Esophagus squamous epithelium (tissue), 4 donors: ENCODE measurements around the gene NECTIN1.

Source experiments
- POLR2A ChIP-seq, 4 donors: fragments of 450-650 bp; IDR thresholded peaks; one replicate each; pipeline ENCODE4 v1.6.1; 2017; ENCODE audit warnings: antibody characterized with exemption in 4 of 4, mild to moderate bottlenecking in 4 of 4, moderate library complexity in 3 of 4
- TF ChIP-seq, protein P1 (sequence below), 6 experiments: fragments of 450-650 bp in 4 of 6; fragments of 200-600 bp in 2 of 6; sonication (generic) in 2 of 6; IDR thresholded peaks; one replicate each; pipeline ENCODE4 v1.5.1; 2016 to 2019; ENCODE audit warnings: antibody characterized with exemption in 6 of 6, mild to moderate bottlenecking in 4 of 6, moderate library complexity in 4 of 6

DNA sequence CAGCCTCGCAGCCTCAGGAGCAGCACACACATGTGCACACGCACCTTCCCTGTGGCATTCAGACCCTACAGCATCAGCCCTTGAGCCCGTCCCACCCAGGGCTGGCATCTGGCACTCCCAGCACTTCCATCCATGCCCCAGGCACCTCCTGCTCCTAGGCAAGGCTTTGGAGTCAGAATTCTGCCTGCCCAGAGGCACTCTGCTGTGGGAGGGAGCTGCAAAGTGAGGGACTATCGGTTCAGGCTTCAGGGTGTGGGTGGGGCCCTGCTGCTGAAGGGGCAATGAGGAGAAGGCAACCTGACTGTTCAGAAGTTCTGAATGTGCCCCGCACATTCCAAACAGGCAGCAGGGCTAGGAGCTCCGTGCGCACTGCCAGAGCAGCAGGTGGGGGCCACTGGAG lies 39.7 kb downstream of the NECTIN1 start:
- TF ChIP-seq, protein P1, sequence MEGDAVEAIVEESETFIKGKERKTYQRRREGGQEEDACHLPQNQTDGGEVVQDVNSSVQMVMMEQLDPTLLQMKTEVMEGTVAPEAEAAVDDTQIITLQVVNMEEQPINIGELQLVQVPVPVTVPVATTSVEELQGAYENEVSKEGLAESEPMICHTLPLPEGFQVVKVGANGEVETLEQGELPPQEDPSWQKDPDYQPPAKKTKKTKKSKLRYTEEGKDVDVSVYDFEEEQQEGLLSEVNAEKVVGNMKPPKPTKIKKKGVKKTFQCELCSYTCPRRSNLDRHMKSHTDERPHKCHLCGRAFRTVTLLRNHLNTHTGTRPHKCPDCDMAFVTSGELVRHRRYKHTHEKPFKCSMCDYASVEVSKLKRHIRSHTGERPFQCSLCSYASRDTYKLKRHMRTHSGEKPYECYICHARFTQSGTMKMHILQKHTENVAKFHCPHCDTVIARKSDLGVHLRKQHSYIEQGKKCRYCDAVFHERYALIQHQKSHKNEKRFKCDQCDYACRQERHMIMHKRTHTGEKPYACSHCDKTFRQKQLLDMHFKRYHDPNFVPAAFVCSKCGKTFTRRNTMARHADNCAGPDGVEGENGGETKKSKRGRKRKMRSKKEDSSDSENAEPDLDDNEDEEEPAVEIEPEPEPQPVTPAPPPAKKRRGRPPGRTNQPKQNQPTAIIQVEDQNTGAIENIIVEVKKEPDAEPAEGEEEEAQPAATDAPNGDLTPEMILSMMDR (IDR thresholded peaks at IDR 0.05): no peak
- TF ChIP-seq POLR2A (IDR thresholded peaks at IDR 0.05): no peak
